Fibroblast of lung (primary cell): Measurements from ENCODE around the gene SETD9. TPM values are rescaled to one million over a fixed set of nuclear protein-coding genes. Genes with fewer than 3 reads are reported as not detected.

Experiments used
- DNase-seq, 2 donors: peaks; one replicate each; pipeline versions ENCODE4 v3.0.0 to v3.0.0-alpha.2; 2010; ENCODE audit warnings: low read depth in 2 of 2
- H2AFZ ChIP-seq: 2 replicates; pipeline ENCODE4 v1.5.1; 2012; ENCODE audit warnings: low read length, control low read depth, inconsistent platforms
- H3K27ac ChIP-seq: 2 replicates; pipeline ENCODE4 v1.5.1; 2011; ENCODE audit warnings: low read length, control low read depth; ENCODE audit not compliant: insufficient read depth
- H3K27me3 ChIP-seq: 2 replicates; pipeline ENCODE4 v1.5.1; 2011; ENCODE audit warnings: mild to moderate bottlenecking, low read length; ENCODE audit not compliant: control insufficient read depth, insufficient read depth
- H3K36me3 ChIP-seq: 2 replicates; pipeline ENCODE4 v1.5.1; 2011; ENCODE audit warnings: low read length; ENCODE audit not compliant: control insufficient read depth, insufficient read depth
- H3K4me1 ChIP-seq: 2 replicates; pipeline ENCODE4 v1.5.1; 2011; ENCODE audit warnings: low read length; ENCODE audit not compliant: control insufficient read depth, insufficient read depth; ENCODE audit errors: extremely low read depth
- H3K4me2 ChIP-seq: 2 replicates; pipeline ENCODE4 v1.5.1; 2011; ENCODE audit warnings: low read length, control low read depth; ENCODE audit not compliant: insufficient read depth; ENCODE audit errors: extremely low read depth
- H3K4me3 ChIP-seq, 4 experiments: fragments of 200-600 bp in 1 of 4; sonication (generic) in 1 of 4; replicated peaks in 1 of 4; 2 replicates each; pipeline ENCODE4 v1.5.1; 2011 to 2016; ENCODE audit warnings: low read length in 4 of 4, low read depth in 3 of 4, mild to moderate bottlenecking in 3 of 4, control low read depth in 2 of 4, inconsistent platforms in 1 of 4, mixed read lengths in 1 of 4; ENCODE audit not compliant: insufficient read depth in 1 of 4; ENCODE audit errors: control extremely low read depth in 1 of 4
- H3K79me2 ChIP-seq: 2 replicates; pipeline ENCODE4 v1.5.1; 2012; ENCODE audit warnings: mild to moderate bottlenecking, low read length, inconsistent platforms; ENCODE audit not compliant: control insufficient read depth, insufficient read depth
- H3K9ac ChIP-seq: 2 replicates; pipeline ENCODE4 v1.5.1; 2011; ENCODE audit warnings: mild to moderate bottlenecking, low read length, control low read depth; ENCODE audit not compliant: insufficient read depth
- H3K9me3 ChIP-seq: 2 replicates; pipeline ENCODE4 v1.5.1; 2012; ENCODE audit warnings: low read depth, low read length; ENCODE audit not compliant: control insufficient read depth, insufficient read depth
- H4K20me1 ChIP-seq: 2 replicates; pipeline ENCODE4 v1.5.1; 2011; ENCODE audit warnings: low read length; ENCODE audit not compliant: control insufficient read depth, insufficient read depth; ENCODE audit errors: extremely low read depth
- EZH2 ChIP-seq: IDR thresholded peaks from 2 replicates; pipeline ENCODE4 v1.5.1; 2012; ENCODE audit warnings: low read length, control low read depth, mild to moderate bottlenecking; ENCODE audit errors: missing control alignments
- polyA plus RNA-seq, 2 donors: library from polyadenylated mRNA; depleted of rRNA in 1 of 2; stranded (reverse) in 1 of 2; unstranded in 1 of 2; fragments of >200 nt; gene quantifications; 2 replicates each; pipeline ENCODE4 v1.2.1, GENCODE V29; 2011 to 2012; ENCODE audit warnings: missing spikeins in 1 of 2
- total RNA-seq: library from RNA; depleted of rRNA; stranded (reverse); fragments of >200 nt; gene quantifications from 2 replicates; pipeline ENCODE4 v1.2.1, GENCODE V29; 2014
- TF ChIP-seq, protein P1 (sequence below), 2 donors: IDR thresholded peaks in 1 of 2; conservative IDR thresholded peaks in 1 of 2; 1 replicate in 1 of 2; 2 replicates in 1 of 2; pipeline ENCODE4 v1.5.1; 2011 to 2012; ENCODE audit warnings: low read length in 2 of 2, control low read depth in 1 of 2, inconsistent platforms in 1 of 2, low read depth in 1 of 2, mild to moderate bottlenecking in 1 of 2

SETD9 gene
- total and polyA plus RNA-seq, 2 donors (not counting 1 experiment from before 2014, with no cell fraction given): 2.2 to 15.5 TPM

- no peaks in the 10 kb centered on the region for H3K4me1 ChIP-seq
- no peaks in the 10 kb centered on the region for H3K9me3 ChIP-seq
- no peaks in the 10 kb centered on the region for H3K79me2 ChIP-seq
- no peak overlapping the region for H2AFZ ChIP-seq
- H3K4me2 ChIP-seq: no peak overlapping the region
- TF ChIP-seq EZH2: no peak
- TF ChIP-seq, protein P1, sequence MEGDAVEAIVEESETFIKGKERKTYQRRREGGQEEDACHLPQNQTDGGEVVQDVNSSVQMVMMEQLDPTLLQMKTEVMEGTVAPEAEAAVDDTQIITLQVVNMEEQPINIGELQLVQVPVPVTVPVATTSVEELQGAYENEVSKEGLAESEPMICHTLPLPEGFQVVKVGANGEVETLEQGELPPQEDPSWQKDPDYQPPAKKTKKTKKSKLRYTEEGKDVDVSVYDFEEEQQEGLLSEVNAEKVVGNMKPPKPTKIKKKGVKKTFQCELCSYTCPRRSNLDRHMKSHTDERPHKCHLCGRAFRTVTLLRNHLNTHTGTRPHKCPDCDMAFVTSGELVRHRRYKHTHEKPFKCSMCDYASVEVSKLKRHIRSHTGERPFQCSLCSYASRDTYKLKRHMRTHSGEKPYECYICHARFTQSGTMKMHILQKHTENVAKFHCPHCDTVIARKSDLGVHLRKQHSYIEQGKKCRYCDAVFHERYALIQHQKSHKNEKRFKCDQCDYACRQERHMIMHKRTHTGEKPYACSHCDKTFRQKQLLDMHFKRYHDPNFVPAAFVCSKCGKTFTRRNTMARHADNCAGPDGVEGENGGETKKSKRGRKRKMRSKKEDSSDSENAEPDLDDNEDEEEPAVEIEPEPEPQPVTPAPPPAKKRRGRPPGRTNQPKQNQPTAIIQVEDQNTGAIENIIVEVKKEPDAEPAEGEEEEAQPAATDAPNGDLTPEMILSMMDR (conservative IDR thresholded peaks at IDR 0.05 in 1 of 2, IDR thresholded peaks at IDR 0.05 in 1 of 2; ENCODE audit: low read depth in 1 of 2, low read length in 2 of 2): no peak
- H3K27ac ChIP-seq: no peak overlapping the region
- H3K4me3 ChIP-seq: no peak overlapping the region
- H3K9ac ChIP-seq: no peak overlapping the region
- peaks cover 13% of the 10 kb centered on the region for H3K36me3 ChIP-seq
- no peaks in the 10 kb centered on the region for H4K20me1 ChIP-seq
- no peak for DNase-seq
- H3K27me3 ChIP-seq: no peaks in the 10 kb centered on the region
These were observed 29.5 kb downstream of the SETD9 start for GRCh38 chr5:56938858-56939257.

DNA sequence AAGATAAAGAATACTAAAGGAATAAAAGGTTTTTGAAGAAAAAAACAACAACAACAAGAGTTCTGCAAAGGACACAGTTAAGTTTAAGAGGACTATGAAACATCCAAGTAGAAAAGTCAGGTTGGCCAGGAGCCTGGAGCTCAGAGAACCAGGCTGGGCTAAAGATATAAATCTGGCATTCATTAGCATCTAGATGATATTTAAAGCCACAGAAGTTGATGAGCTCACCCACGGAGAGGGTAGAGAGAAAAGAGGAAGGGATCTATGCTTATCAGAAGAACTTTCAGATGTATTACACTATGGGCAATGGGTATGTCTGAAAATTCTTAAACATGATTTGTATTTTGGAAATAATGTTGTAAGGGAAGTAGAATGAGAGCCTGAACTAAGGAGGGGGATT, 32.6 kb downstream of the SETD9 start:
- Histone ChIP-seq H3K9ac (no peak overlapping the region), H3K27me3 (no peaks in the 10 kb centered on the region), H2AFZ (no peak overlapping the region), H3K79me2 (no peaks in the 10 kb centered on the region), H3K36me3 (peaks cover 10% of the 10 kb centered on the region), H3K4me2 (no peak overlapping the region), H3K4me1 (no peaks in the 10 kb centered on the region), H3K27ac (no peak overlapping the region), H3K4me3 (no peak overlapping the region), H3K9me3 (no peaks in the 10 kb centered on the region), H4K20me1 (no peaks in the 10 kb centered on the region)
- TF ChIP-seq, protein P1 (conservative IDR thresholded peaks at IDR 0.05 in 1 of 2, IDR thresholded peaks at IDR 0.05 in 1 of 2; ENCODE audit: low read depth in 1 of 2, low read length in 2 of 2): no peak
- TF ChIP-seq EZH2: no peak
- DNase-seq: peak in 1 of 2 donors; percentile 50

DNA sequence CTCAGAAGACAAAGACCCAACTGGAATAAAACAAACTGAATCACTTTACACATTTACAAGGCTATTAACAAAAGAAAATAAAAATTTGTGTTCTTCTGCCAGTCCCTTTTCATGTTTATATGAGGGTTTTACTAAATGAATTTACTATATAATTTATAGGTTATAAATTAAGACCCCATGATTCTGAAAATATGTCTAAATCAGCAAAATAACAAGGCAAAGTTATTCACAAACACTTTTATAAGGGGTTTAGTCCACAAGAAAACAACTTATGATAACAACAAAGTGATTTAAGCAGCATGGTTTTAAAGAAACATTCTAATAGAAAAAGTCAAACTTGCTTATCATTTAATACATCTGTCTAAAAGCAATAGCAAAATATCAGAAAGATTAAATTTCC, 37.7 kb downstream of the SETD9 start:
- Histone ChIP-seq H3K4me2 (no peak overlapping the region), H3K9ac (no peak overlapping the region), H3K27me3 (no peaks in the 10 kb centered on the region), H3K27ac (no peak overlapping the region), H3K9me3 (no peaks in the 10 kb centered on the region), H3K4me3 (no peak overlapping the region), H3K79me2 (peaks cover 22% of the 10 kb centered on the region), H3K36me3 (peaks cover 4% of the 10 kb centered on the region), H3K4me1 (no peaks in the 10 kb centered on the region), H4K20me1 (no peaks in the 10 kb centered on the region), H2AFZ (no peak overlapping the region)
- DNase-seq: no peak
- no peak for TF ChIP-seq EZH2
- TF ChIP-seq, protein P1 (conservative IDR thresholded peaks at IDR 0.05 in 1 of 2, IDR thresholded peaks at IDR 0.05 in 1 of 2; ENCODE audit: low read depth in 1 of 2, low read length in 2 of 2): no peak
